ENCODE results near the gene IL1RAPL2. TPM values are rescaled to one million over a fixed set of nuclear protein-coding genes. Genes with fewer than 3 reads are reported as not detected.

Gene IL1RAPL2
- total and polyA plus RNA-seq, 7 donors = not detected

DNA sequence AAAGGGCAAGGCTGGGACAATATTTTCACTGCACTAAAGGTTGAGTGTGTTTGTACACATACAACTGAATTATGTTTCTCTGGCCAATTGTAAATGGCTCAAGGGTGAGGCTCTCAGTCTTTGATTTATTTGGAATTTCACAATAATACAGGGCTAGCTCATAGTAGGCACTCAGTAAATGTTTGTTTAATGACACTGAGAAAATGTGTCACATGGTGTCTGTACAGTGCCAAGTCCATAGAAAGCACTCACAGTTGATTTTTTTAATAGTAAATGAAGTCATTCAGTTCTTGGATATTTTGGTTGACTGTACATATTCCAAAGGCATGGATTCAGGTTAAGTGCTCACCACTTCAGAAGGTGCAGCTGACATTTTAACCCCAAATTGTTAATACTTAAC, 176.4 kb downstream of the IL1RAPL2 start:
- TF ChIP-seq, protein P1, sequence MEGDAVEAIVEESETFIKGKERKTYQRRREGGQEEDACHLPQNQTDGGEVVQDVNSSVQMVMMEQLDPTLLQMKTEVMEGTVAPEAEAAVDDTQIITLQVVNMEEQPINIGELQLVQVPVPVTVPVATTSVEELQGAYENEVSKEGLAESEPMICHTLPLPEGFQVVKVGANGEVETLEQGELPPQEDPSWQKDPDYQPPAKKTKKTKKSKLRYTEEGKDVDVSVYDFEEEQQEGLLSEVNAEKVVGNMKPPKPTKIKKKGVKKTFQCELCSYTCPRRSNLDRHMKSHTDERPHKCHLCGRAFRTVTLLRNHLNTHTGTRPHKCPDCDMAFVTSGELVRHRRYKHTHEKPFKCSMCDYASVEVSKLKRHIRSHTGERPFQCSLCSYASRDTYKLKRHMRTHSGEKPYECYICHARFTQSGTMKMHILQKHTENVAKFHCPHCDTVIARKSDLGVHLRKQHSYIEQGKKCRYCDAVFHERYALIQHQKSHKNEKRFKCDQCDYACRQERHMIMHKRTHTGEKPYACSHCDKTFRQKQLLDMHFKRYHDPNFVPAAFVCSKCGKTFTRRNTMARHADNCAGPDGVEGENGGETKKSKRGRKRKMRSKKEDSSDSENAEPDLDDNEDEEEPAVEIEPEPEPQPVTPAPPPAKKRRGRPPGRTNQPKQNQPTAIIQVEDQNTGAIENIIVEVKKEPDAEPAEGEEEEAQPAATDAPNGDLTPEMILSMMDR (IDR thresholded peaks at IDR 0.05) = no peak
- H3K9me3 ChIP-seq = no peaks in the 10 kb centered on the region
- ATAC-seq (no peak), DNase-seq (no peak)
- no peak overlapping the region for H3K4me3 ChIP-seq
- intact Hi-C loops (cut with DNase I) = no loop called here
- H3K27ac ChIP-seq = no peak overlapping the region
- peaks cover 0 to 8% (median 0%) of the 10 kb centered on the region in 3 donors for H3K27me3 ChIP-seq (ENCODE audit: insufficient read depth in 3 of 3, low read length in 2 of 3)
- H3K36me3 ChIP-seq (ENCODE audit: insufficient read depth in 1 of 2, low read depth in 1 of 2) = no peaks in the 10 kb centered on the region
- H3K4me1 ChIP-seq = no peaks in the 10 kb centered on the region

DNA sequence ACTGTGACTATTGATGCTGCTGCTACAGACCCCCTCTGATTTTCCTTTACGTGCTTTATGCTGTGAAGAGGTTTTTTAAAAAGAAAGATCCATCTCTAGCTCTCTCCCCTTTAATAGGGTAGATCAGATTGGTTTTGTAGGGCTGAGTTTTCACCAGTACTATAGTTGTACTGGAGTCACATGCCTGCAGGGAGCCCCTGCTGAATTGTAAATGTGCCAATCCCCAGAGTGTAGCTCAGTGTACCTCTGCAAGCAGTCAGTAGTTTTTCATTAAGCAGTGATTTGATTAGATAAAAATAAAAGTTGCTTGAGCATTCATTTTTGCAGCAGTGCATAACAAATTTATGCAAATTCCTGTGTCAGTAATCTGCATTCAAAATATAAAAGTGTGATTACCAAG, 179.2 kb downstream of the IL1RAPL2 start:
- Histone ChIP-seq H3K4me3 (no peak overlapping the region), H3K36me3 (ENCODE audit: insufficient read depth in 1 of 2, low read depth in 1 of 2) (no peaks in the 10 kb centered on the region), H3K27me3 (ENCODE audit: insufficient read depth in 3 of 3, low read length in 2 of 3) (peaks cover 0 to 8% (median 0%) of the 10 kb centered on the region in 3 donors), H3K27ac (no peak overlapping the region), H3K9me3 (no peaks in the 10 kb centered on the region), H3K4me1 (no peaks in the 10 kb centered on the region)
- TF ChIP-seq, protein P1 (IDR thresholded peaks at IDR 0.05) = no peak
- intact Hi-C loops (cut with DNase I) = no loop called here
- WGBS, 3 donors = 29 to 69% (median 42%) methylated on average over 1 of the region's 1 CpG
- DNase-seq (no peak), ATAC-seq (no peak)

DNA sequence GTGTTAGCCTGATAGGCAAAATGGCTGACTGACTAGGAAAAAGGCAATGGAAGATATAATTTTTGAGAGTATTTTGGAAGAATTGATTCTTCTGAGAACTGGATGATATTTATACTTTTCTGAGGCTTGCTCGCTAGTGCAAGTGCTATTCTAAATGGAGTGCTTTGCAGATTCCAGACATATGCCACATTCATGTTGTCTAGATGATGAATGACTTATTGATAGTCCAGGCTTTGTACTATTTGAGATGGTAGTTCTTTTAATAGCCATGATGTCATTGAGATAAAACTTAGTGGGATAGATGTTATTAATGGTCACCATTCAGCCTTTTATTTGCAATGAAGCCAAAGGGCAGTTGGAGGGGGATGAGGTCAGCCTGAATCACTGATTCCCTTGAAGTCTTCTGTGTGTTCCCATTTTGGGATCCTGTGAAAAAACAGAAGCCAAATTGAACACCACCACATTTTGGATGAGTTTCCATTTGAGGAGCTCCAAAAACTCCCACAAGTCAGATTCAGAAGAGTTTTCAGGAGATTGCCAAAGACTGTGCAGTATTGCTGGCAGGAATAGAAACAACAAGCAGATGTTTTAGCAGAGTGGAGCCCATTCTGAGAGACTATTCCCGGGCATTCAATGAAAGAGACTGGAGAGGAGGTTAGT, 184.1 kb downstream of the IL1RAPL2 start:
- H3K4me1 ChIP-seq = no peaks in the 10 kb centered on the region
- intact Hi-C loops (cut with DNase I) = no loop called here
- no peak for DNase-seq
- H3K27ac ChIP-seq = no peak overlapping the region
- peaks cover 0 to 9% (median 0%) of the 10 kb centered on the region in 3 donors for H3K27me3 ChIP-seq (ENCODE audit: insufficient read depth in 3 of 3, low read length in 2 of 3)
- no peaks in the 10 kb centered on the region for H3K9me3 ChIP-seq
- TF ChIP-seq, protein P1 (IDR thresholded peaks at IDR 0.05) = no peak
- WGBS, 3 donors = 38 to 48% (median 43%) methylated on average over 2 of the region's 2 CpGs
- no peak for ATAC-seq
- no peak overlapping the region for H3K4me3 ChIP-seq
- H3K36me3 ChIP-seq (ENCODE audit: insufficient read depth in 1 of 2, low read depth in 1 of 2) = no peaks in the 10 kb centered on the region

DNA sequence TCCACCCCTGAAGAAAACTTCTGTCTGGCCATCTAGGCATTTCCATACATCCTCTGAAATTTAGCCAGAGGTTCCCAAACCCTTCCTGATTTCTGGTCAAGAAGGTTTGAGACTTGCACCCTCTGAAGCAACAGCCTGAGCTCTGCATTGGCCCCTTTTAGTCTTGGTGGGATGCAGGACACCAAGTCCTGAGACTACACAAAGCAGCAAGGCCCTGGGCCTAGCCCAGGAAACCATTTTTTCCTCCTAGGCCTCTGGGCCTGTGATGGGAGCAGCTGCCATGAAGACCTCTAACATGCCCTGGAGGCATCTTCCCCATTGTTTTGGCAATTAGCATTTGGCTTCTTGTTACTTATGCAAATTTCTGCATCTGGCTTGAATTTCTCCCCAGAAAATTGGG, 196.6 kb downstream of the IL1RAPL2 start:
- DNase-seq (no peak), ATAC-seq (no peak)
- no peaks in the 10 kb centered on the region for H3K36me3 ChIP-seq (ENCODE audit: insufficient read depth in 1 of 2, low read depth in 1 of 2)
- H3K27ac ChIP-seq = no peak overlapping the region
- intact Hi-C loops (cut with DNase I) = no loop called here
- TF ChIP-seq, protein P1 (IDR thresholded peaks at IDR 0.05) = no peak
- H3K4me3 ChIP-seq = no peak overlapping the region
- H3K4me1 ChIP-seq = no peaks in the 10 kb centered on the region
- peaks cover 19% of the 10 kb centered on the region for H3K9me3 ChIP-seq
- peaks cover 0 to 4% (median 0%) of the 10 kb centered on the region in 3 donors for H3K27me3 ChIP-seq (ENCODE audit: insufficient read depth in 3 of 3, low read length in 2 of 3)

DNA sequence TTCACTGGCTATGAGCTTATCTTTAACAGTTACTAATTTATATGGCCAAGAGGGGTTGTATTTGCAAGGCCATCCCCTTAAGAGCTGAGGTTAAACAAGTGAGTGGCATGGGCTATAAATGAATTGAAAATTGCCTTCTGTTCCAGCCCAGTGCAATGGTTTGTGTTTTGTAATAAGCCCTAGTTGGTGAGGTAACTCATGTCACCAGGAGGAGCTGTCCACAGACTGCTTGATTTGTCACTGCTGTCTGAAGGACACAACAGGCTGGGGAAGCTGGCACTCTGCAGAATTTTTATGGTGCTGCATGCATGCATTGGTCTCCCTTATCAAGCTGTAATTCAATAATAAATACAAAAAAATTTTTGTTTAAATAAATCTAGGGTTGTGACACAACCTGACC, 223.8 kb downstream of the IL1RAPL2 start:
- intact Hi-C loops (cut with DNase I) = no loop called here
- Histone ChIP-seq H3K27ac (no peak overlapping the region), H3K27me3 (ENCODE audit: insufficient read depth in 3 of 3, low read length in 2 of 3) (peaks cover 0 to 17% (median 0%) of the 10 kb centered on the region in 3 donors), H3K4me3 (no peak overlapping the region), H3K4me1 (no peaks in the 10 kb centered on the region), H3K9me3 (no peaks in the 10 kb centered on the region), H3K36me3 (ENCODE audit: insufficient read depth in 1 of 2, low read depth in 1 of 2) (no peaks in the 10 kb centered on the region)
- DNase-seq (no peak), ATAC-seq (no peak)
- TF ChIP-seq, protein P1 (IDR thresholded peaks at IDR 0.05) = no peak

All from psoas muscle (tissue), 8 donors.